Neutrophil (primary cell): ENCODE data around the gene TRAF3.

Experiments
- H3K27ac ChIP-seq: fragments of 200-600 bp; sonication (generic); 2 replicates; pipeline ENCODE4 v1.5.1; 2016; ENCODE audit warnings: mild to moderate bottlenecking, moderate library complexity
- H3K27me3 ChIP-seq: fragments of 200-600 bp; sonication (generic); 2 replicates; pipeline ENCODE4 v1.6.0; 2016; ENCODE audit warnings: mild to moderate bottlenecking
- H3K36me3 ChIP-seq: fragments of 200-600 bp; sonication (generic); 2 replicates; pipeline ENCODE4 v1.5.1; 2017
- H3K4me1 ChIP-seq, 2 experiments: fragments of 200-600 bp in 1 of 2; sonication (generic) in 1 of 2; 1 replicate in 1 of 2; 2 replicates in 1 of 2; pipeline versions ENCODE4 v1.5.1 to v1.6.1; 2013 to 2016; ENCODE audit warnings: low read depth in 1 of 2, low read length in 1 of 2, mild to moderate bottlenecking in 1 of 2, moderate library complexity in 1 of 2; ENCODE audit not compliant: control insufficient read depth in 1 of 2, insufficient read depth in 1 of 2
- H3K4me3 ChIP-seq, 2 experiments: fragments of 200-600 bp in 1 of 2; sonication (generic) in 1 of 2; 1 replicate in 1 of 2; 2 replicates in 1 of 2; pipeline ENCODE4 v1.5.1; 2013 to 2016; ENCODE audit warnings: low read depth in 1 of 2, low read length in 1 of 2, mild to moderate bottlenecking in 1 of 2, moderate library complexity in 1 of 2
- H3K9me3 ChIP-seq: fragments of 200-600 bp; sonication (generic); 2 replicates; pipeline ENCODE4 v1.5.1; 2016
- CTCF ChIP-seq: fragments of 200-600 bp; sonication (generic); IDR thresholded peaks from 2 replicates; pipeline ENCODE4 v1.5.1; 2016; ENCODE audit warnings: antibody characterized with exemption

Gene TRAF3

DNA sequence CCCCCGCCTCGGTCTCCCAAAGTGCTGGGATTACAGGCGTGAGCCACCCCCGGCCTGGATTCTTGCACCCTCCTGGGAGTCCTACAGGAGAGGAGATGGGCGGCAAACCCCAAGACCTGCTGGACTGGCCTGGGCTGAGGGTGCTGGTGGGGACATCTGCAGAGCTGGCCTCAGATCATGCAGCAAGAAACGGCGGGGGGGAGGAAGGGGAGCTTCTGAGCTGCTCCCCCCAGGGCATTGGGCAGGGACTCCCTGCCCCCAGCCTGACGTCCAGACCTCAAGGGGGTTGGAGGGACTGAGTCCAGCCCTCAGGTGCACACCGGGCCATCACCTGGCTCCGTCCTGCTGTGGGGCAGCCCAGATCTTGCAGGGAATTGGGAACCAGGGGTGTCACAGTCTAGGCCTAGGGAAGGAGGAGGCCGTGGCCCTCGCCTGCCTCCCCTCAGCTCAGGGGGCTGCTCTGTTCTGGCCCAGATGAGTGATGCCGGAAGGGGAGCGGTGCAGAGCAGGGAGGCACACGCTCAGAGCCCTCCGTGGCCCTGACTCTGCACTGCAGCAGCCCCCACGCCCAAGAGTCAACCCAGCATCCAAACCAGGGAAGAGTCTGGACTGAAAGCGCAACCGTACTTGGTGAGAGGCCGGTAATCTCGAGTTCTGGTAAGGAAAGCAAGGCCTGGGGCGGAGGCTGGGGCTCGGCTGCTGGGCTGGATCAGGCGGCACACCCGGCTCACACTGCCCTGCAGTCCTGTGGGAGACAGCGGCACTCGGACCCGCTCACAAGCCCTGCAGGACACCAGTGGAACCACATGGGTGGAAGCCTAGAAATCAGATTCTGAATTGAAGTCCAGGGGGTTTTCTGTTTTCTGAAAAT is 136.3 kb downstream of the TRAF3 start:
- Histone ChIP-seq H3K27me3 (no peaks in the 10 kb centered on the region), H3K9me3 (no peaks in the 10 kb centered on the region), H3K4me1 (no peaks in the 10 kb centered on the region), H3K4me3 (no peak overlapping the region), H3K36me3 (peaks cover 48% of the 10 kb centered on the region), H3K27ac (no peak overlapping the region)
- TF ChIP-seq CTCF: no peak

DNA sequence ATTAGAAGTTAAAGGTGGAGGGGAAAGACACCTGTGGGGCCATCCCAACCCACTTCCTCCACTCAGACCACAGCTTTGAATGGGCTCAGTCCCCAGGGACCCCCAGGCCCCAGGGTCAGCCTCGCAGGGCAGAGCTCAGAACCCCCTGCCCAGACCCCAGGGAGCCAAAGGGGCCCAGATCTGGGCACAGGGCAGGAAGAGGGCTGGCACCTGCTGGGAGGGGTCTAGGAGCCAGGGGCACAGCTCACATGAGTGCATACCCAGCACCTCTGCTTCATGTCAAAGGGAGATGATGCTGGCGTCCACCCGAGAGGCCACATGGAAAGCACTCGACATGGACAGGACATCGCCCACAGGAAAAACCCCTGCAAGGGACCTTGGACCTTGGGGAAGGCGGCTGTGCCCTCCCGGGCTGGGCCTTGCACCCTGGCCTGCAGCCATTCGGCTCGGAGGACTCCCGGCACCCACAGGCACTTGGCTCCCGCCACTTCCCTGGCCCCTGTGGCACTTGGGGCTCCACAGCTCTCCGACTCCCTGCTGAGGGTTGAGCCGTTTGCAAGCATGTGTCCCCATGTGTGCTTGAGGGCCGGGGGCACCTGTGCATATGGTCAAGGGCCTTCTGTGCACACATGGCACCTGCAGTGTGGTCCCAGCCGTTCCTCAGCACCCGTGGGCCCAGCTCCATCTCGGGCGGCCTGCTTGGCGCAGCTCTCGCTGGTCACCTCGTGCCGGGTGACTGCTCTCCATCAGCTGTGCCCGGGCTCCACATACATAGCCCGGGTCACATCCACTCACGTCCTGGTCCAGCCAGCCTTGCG is 137.4 kb downstream of the TRAF3 start:
- no peak for TF ChIP-seq CTCF
- no peaks in the 10 kb centered on the region for H3K4me1 ChIP-seq
- H3K4me3 ChIP-seq: no peak overlapping the region
- H3K9me3 ChIP-seq: no peaks in the 10 kb centered on the region
- peaks cover 37% of the 10 kb centered on the region for H3K36me3 ChIP-seq
- H3K27ac ChIP-seq: no peak overlapping the region
- peaks cover 5% of the 10 kb centered on the region for H3K27me3 ChIP-seq

- H3K9me3 ChIP-seq: no peaks in the 10 kb centered on the region
- TF ChIP-seq CTCF: no peak
- H3K4me1 ChIP-seq: no peaks in the 10 kb centered on the region
- no peak overlapping the region for H3K4me3 ChIP-seq
- H3K27me3 ChIP-seq: peaks cover 13% of the 10 kb centered on the region
- H3K36me3 ChIP-seq: peaks cover 31% of the 10 kb centered on the region
- H3K27ac ChIP-seq: no peak overlapping the region
These were observed 138.3 kb downstream of the TRAF3 start for GRCh38 chr14:102915292-102916110.

- H3K4me3 ChIP-seq: no peak overlapping the region
These were observed 139.3 kb downstream of the TRAF3 start for GRCh38 chr14:102916347-102917055.

More at GRCh38 chr14:102916347-102917055, 139.3 kb downstream of the TRAF3 start:
- Histone ChIP-seq H3K27ac (no peak overlapping the region), H3K4me1 (no peaks in the 10 kb centered on the region), H3K27me3 (peaks cover 23% of the 10 kb centered on the region), H3K36me3 (peaks cover 21% of the 10 kb centered on the region), H3K9me3 (no peaks in the 10 kb centered on the region)
- TF ChIP-seq CTCF: no peak
